ENCODE results near the gene HSPB2.
"Not testable (repeated sequence)": the region's sequence is repeated elsewhere in the genome, so short reads cannot be mapped to it uniquely, and the experiment has no call there.

The HSPB2 gene

DNA sequence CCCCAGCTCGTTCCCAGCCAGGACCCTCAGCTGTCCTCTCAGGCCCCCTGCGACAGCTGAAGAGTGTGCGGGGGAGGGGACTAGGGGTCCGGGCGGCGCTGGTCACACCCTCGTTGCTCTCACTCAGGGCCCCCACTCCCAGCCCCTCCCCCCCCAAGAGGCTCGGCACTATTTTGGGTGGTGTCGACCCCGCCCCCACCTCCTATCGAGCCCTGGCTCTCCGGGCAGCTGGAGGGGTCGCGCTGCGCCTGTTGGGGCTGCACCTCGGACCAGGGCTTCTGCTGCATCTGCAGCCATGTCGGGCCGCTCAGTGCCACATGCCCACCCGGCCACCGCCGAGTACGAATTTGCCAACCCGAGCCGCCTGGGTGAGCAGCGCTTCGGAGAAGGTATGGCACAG, at the start of gene HSPB2:
TSS of gene HSPB2 (plus strand) at position 200 of the 400 bp plus-strand sequence. CDS start at position 296, 96 bp downstream.
- no peak for DNase-seq (ENCODE audit: low read depth in 2 of 2)

DNA sequence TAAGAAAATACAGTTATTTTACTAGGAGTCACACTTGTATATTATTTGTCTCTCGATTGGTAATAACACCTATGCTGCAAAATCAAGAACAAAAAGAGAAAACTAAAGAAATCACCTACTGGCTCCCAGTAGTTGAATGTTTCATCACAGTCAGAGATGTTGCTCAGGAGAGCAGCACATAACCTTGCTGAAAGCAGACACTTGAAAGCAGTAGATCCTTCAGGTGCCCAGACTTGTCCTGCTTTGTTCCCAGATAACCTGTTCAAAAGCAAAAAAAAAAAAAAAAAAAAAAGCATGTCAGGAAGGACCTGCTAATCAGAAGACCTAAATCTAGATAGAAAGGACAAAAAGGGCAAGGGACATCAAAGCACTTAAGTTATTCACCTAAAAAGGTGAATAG, 42.4 kb upstream of the HSPB2 start:
- DNase-seq (ENCODE audit: low read depth in 2 of 2) = no peak

DNA sequence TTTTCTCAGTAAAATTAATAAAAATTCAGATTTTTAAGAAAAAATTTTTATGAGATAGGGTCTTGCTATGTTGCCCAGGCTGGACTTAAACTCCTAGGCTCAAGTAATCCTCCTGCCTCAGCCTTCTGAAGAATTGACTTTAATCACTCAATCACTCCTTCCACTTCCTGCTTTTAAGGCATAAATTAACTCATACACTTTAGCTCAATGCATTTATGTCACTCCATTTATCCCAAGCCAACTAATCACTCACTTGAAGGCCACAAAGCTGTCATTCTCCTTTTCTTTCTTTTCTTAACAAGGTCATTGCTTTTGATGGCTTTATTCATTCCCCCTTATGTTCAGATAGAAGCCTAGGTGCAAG, 42.0 kb upstream of the HSPB2 start:
- DNase-seq (ENCODE audit: low read depth in 2 of 2) = no peak

GRCh38 chr11:111870886-111871692, 41.4 kb upstream of the HSPB2 start, which contains the start of gene ALG9:
Gene ALG9, minus strand, starts transcription at chr11:111871581. Its CDS starts 99 bp downstream, at chr11:111871482.
- DNase-seq (ENCODE audit: low read depth in 2 of 2) = peak; percentile 71

DNA sequence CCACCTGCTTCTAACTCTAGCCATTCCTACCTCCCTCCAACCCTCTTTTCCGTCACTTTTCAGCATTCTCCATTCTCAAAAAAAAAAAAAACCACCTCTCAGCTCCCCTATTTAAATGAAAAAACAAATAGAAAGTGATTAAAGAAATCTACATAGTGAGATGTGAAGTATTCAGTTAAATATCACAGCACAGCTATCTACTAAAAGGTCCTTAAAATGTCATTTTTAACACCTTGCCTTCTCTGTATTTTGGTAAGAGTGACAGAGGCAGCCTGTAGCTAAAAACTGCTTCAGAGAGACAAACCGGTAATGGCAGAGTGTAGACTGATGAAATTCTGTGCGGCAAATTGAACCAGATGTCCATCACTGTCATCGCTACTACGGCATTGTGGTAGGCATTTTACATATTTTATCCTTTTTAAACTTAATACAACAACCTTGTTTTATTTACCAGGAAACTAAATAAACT, 40.8 kb upstream of the HSPB2 start:
- DNase-seq (ENCODE audit: low read depth in 2 of 2) = no peak

DNA sequence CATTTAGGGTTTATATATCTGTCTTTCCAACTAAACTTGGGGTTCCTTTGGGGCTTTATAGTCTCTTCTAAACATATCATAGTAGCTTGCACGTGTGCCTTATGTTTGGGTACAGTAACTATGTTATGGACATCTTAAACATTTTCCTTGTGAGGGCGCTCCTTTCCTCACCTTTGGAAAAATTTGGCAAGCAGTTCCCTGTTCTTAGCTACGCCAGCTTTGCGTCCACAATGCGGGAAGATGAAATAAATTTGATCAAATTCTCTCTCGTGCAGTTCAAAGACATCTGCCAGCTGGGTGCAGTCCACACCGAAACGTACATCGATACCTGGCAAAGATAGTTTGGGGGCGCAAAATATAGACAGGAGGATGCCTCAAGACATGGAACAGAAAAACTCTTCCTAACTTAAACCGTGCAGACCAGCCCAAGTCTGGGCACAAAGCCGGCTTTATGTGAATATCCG, 34.1 kb upstream of the HSPB2 start:
- DNase-seq (ENCODE audit: low read depth in 2 of 2) = peak; percentile 9 to 14

GRCh38 chr11:111878849-111879636, 33.5 kb upstream of the HSPB2 start, which contains the start of the genes CFAP68 and FDXACB1:
Gene CFAP68, plus strand, starts transcription at chr11:111879541. Its CDS starts 20 bp downstream, at chr11:111879561.
Gene FDXACB1, minus strand, starts transcription at chr11:111879165. Its CDS starts 33 bp downstream, at chr11:111879132.
- peak; percentile 94 to 95 for DNase-seq (ENCODE audit: low read depth in 2 of 2)

GRCh38 chr11:111879637-111879960, 32.9 kb upstream of the HSPB2 start:
- DNase-seq (ENCODE audit: low read depth in 2 of 2) = no peak

DNA sequence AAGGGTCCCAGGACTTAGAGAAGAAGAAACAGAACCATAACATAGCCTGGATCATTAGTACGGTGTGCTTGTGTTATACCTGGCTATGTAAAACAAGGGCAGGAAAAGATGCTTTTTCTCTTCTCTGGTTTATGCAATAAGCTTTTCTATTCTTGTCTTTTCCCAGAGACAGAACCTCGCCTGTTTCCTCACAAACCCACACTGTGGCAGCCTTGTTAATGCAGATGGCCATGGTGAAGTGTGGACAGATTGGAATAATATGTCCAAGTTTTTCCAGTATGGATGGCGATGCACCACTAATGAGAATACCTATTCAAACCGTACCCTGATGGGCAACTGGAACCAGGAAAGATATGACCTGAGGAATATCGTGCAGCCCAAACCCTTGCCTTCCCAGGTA, 30.3 kb upstream of the HSPB2 start:
- DNase-seq (ENCODE audit: low read depth in 2 of 2) = no peak

GRCh38 chr11:111885053-111885452, 27.5 kb upstream of the HSPB2 start:
- DNase-seq (ENCODE audit: low read depth in 2 of 2) = not testable (repeated sequence)

DNA sequence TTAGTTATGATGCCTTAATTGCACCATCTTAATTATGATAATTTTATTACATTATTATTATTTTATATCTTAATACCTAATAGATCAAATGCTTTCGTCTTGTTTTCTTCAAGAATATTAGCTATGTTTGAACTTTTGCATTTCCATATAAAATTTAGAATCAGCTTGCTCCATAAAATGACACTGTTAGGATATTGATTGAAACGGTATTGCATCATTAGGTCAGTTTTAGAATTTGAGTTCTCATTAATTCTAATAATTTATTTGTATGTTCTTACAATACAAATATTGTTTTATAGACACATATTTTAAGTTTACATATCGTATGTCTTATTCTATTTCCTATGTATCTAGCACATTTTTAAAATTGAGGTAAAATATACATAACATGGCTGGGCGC, 26.5 kb upstream of the HSPB2 start:
- no peak for DNase-seq (ENCODE audit: low read depth in 2 of 2)

GRCh38 chr11:111886844-111887243, 25.7 kb upstream of the HSPB2 start:
- no peak for DNase-seq (ENCODE audit: low read depth in 2 of 2)

DNA sequence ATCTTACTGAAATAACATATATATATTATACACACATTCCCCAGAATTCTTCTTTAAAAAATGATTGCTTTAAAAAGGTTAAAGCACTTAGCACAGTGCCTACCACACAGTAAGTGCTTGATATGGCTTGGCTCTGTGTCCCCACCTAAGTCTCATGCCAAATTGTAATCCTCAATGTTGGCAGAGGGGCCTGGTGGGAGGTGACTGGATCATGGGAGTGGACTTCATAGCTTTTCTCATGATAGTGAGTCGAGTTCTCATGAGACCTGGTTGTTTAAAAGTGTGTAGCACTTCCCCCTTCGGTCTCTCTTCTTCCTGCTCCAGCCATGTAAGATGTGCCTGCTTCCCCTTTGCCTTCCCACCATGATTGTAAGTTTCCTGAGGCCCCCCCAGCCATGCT, 7.1 kb upstream of the HSPB2 start:
- DNase-seq (ENCODE audit: low read depth in 2 of 2) = no peak

GRCh38 chr11:111906680-111907079, 5.9 kb upstream of the HSPB2 start:
- DNase-seq (ENCODE audit: low read depth in 2 of 2) = no peak

GRCh38 chr11:111908639-111909305, 3.8 kb upstream of the HSPB2 start:
- DNase-seq (ENCODE audit: low read depth in 2 of 2) = no peak

- DNase-seq (ENCODE audit: low read depth in 2 of 2) = no peak
Observed at GRCh38 chr11:111909378-111909777, 3.2 kb upstream of the HSPB2 start.

- DNase-seq (ENCODE audit: low read depth in 2 of 2) = no peak
Observed at GRCh38 chr11:111910676-111911562, 1.6 kb upstream of the HSPB2 start.

DNA sequence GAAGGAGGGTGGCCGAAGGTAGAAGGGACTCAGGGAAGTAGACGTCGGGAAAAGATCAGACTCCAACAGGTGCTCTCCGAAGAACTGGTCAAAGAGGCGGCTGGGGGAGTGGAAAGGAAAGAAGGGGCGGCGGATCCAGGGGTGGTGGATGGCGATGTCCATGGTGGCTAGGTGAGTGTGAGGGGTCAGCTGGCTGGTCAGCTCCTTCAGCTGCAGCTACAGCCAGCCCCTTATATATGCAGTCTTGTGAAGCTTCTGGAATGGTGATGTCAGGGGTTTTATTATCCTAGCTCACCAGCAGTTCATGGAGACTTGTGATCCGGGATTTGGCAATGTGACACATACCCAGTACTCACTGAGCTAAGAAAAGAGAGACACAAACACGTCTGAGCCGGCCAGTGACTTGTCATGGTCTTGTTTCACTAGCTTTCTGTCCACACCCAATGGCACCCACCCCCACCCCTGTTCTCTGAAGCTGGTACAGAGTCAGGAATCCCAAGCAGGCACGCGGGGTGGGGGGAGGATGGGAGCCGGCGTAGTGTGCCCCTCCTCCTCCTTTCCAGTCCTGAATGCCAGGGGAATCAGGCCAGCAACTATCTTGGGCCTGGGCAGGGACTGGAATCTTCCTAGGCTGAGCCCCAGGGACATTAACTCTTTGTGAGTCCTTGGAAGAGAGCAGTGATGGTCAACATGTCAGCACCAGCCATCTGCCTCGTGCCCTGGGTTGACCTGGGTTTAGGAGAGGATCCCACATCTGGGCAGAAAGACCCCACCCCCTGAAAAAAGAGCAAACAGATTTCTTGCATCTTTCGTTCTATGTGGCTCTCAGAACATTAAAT, 752 bp upstream of the HSPB2 start, which contains the start of gene CRYAB:
TSS of gene CRYAB (minus strand) at position 208 of the 839 bp plus-strand sequence. CDS start at position 162, 46 bp downstream.
- DNase-seq (ENCODE audit: low read depth in 2 of 2) = peak in 1 of 2 experiments; percentile 62

DNA sequence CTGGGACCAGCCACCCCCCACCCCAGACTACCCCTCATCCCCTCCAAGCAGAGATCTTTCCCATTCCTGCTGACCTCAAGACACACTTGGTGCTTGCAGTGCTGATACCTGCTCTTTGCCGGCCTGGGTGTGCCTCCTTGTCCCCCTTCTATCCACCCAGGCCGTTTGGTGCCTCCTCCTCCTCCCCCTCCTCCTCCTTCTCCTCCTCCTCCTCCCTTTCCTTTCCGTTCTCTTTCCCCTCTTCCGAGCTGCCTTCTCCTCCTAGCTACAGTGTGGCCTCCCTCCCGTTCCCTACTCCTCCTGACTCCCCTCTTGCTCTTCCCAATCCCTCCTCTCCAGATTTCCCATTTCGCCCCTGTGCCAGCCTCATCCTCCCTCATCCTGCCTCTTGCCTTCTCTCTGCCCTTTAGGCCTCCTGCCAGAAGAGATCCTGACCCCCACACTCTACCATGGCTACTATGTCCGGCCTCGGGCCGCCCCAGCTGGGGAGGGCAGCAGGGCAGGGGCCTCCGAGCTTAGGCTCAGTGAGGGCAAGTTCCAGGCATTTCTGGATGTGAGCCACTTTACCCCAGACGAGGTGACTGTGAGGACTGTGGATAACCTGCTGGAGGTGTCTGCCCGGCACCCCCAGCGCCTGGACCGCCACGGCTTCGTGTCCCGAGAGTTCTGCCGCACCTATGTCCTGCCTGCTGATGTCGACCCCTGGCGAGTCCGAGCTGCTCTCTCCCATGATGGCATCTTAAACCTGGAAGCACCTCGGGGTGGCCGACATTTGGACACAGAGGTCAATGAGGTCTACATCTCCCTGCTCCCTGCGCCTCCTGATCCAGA, 712 bp downstream of the HSPB2 start:
- DNase-seq (ENCODE audit: low read depth in 2 of 2) = no peak

Measured in fibroblast of skin of left quadriceps (primary cell).